SK-N-SH (cell line): ENCODE results near the gene RCAN3.

ENCODE experiments used
- EP300 ChIP-seq, 2 experiments: IDR thresholded peaks; 2 replicates each; pipeline versions ENCODE4 v1.4.0 to v1.6.1; 2012; ENCODE audit warnings: borderline replicate concordance in 1 of 2, low read depth in 1 of 2, low read length in 1 of 2
- REST ChIP-seq: IDR thresholded peaks from 2 replicates; pipeline ENCODE4 v1.6.1; 2012; ENCODE audit warnings: mild to moderate bottlenecking, low read depth, low read length, moderate library complexity
- RFX5 ChIP-seq: IDR thresholded peaks from 2 replicates; pipeline ENCODE4 v1.6.1; 2012; ENCODE audit warnings: mild to moderate bottlenecking, improper control_type of control experiment, low read length
- SMC3 ChIP-seq: IDR thresholded peaks from 2 replicates; pipeline ENCODE4 v1.6.1; 2012; ENCODE audit warnings: low read depth, low read length, improper control_type of control experiment
- TF ChIP-seq, protein P1 (sequence below): fragments of 200-600 bp; sonication (generic); IDR thresholded peaks from 2 replicates; pipeline ENCODE4 v1.6.1; 2017; ENCODE audit warnings: antibody characterized with exemption, mild to moderate bottlenecking, moderate library complexity

DNA sequence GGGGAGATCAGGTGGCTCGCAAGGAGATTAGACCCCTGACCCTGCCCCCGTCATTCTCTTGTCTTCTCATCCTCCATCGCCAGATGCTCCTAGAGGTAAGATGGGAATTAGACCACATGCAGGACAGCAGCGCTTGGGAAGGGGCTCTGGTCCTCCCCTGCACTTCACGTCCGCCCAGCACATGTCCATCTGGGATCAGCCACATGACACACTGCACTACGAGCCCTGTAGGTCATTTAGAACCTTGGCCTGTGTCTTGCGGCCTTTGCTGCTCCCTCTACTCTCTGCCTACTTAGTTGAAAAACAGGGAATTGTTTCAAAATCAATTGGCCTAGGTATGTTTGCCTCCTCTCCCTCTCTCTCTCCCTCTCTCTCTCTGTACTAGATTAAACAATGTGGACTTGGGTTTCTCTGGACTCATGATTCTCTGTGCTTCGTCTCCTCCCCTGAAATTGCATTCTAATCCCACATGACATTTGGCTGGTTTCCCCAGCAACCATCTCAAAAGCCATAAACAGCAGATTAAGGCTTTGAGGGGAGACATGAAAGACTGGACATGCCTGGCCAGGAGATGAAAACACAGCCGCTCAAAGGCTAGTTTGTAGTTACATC lies 49.4 kb downstream of the RCAN3 start:
- no peak for TF ChIP-seq RFX5
- TF ChIP-seq, protein P1, sequence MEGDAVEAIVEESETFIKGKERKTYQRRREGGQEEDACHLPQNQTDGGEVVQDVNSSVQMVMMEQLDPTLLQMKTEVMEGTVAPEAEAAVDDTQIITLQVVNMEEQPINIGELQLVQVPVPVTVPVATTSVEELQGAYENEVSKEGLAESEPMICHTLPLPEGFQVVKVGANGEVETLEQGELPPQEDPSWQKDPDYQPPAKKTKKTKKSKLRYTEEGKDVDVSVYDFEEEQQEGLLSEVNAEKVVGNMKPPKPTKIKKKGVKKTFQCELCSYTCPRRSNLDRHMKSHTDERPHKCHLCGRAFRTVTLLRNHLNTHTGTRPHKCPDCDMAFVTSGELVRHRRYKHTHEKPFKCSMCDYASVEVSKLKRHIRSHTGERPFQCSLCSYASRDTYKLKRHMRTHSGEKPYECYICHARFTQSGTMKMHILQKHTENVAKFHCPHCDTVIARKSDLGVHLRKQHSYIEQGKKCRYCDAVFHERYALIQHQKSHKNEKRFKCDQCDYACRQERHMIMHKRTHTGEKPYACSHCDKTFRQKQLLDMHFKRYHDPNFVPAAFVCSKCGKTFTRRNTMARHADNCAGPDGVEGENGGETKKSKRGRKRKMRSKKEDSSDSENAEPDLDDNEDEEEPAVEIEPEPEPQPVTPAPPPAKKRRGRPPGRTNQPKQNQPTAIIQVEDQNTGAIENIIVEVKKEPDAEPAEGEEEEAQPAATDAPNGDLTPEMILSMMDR, result no peak
- no peak for TF ChIP-seq EP300 (IDR thresholded peaks at IDR 0.05; ENCODE audit: borderline replicate concordance in 1 of 2, low read depth in 1 of 2, low read length in 1 of 2)
- TF ChIP-seq SMC3, result no peak
- no peak for TF ChIP-seq REST
